Measurements from ENCODE around the gene TECTA. TPM values are rescaled to one million over a fixed set of nuclear protein-coding genes. Genes with fewer than 3 reads are reported as not detected.

TECTA gene
- total and polyA plus RNA-seq, 2 of the 8 experiments (the other 6 are each of a cell fraction or from before 2014, with no cell fraction given), result 0.59 to 1.0 TPM

DNA sequence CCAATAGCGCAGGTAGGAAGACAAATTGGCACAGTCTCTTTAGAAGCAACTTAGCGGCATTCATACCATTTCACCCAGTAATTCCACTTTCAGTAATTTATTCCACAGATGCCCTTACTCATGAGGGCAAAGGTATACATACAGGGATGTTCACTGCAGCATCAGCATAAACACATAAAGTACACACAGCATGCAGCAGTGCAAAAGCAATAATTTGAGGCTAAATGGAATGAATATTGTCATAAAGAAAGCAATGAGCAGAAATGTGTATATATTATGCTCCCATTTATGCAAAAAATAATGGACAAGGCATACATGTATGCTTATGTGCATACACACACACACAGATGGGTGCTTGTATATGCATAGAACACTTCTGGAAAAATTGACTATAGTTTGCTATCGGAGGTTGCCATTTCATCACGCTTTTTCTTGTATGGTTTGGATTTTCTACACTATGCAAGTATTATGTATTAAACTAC is 50.2 kb downstream of the TECTA start:
- no peak overlapping the region for H3K27ac ChIP-seq (ENCODE audit: low read depth, low read length)
- no peak overlapping the region for H4K5ac ChIP-seq (ENCODE audit: insufficient read length, low read depth, low read length)
- no peak overlapping the region for H2BK20ac ChIP-seq (ENCODE audit: low read length)
- no peak overlapping the region for H3K18ac ChIP-seq (ENCODE audit: extremely low read depth, low read length)
- H3K36me3 ChIP-seq (ENCODE audit: control insufficient read depth in 2 of 4, insufficient read depth in 4 of 4, low read length in 3 of 4), result no peaks in the 10 kb centered on the region
- no peak overlapping the region for H2AK5ac ChIP-seq (ENCODE audit: low read depth, low read length)
- H2AFZ ChIP-seq (ENCODE audit: low read length), result no peak overlapping the region
- no peak overlapping the region for H4K91ac ChIP-seq (replicated peaks; ENCODE audit: insufficient read length, low read length)
- H3K27me3 ChIP-seq (replicated peaks in 1 of 4; ENCODE audit: control insufficient read depth in 3 of 4, extremely low read depth in 1 of 4, insufficient read depth in 3 of 4, low read length in 3 of 4), result no peaks in the 10 kb centered on the region
- no peak overlapping the region for H2BK15ac ChIP-seq (ENCODE audit: low read length)
- H3K14ac ChIP-seq (ENCODE audit: insufficient read length), result no peak overlapping the region
- H2BK120ac ChIP-seq (replicated peaks; ENCODE audit: low read depth, low read length), result no peak overlapping the region
- H3K4me3 ChIP-seq (ENCODE audit: extremely low read depth in 1 of 4, insufficient read depth in 2 of 4, low read depth in 3 of 4, low read length in 4 of 4), result no peak overlapping the region
- DNase-seq (ENCODE audit: low read depth in 1 of 2, low spot score in 2 of 2) (no peak), FAIRE-seq (no peak)
- H4K20me1 ChIP-seq (replicated peaks in 1 of 2; ENCODE audit: control insufficient read depth in 1 of 2, insufficient read depth in 2 of 2, low read length in 2 of 2), result no peaks in the 10 kb centered on the region
- ChIA-PET CTCF (ENCODE audit: partially characterized antibody) (interaction anchor here (0.9 to 4.3 kb wide), 5 partner anchors 11 to 46 kb away, joined by 3 to 42 read pairs (median 4); no protein-coding TSS in a partner anchor), POLR2A (ENCODE audit: partially characterized antibody) (no interaction called here)
- no peaks in the 10 kb centered on the region for H3K79me1 ChIP-seq (ENCODE audit: low read depth, low read length)
- WGBS, 2 experiments (ENCODE audit: extremely low coverage in 1 of 2, insufficient coverage in 1 of 2, insufficient read length in 1 of 2, insufficient replicate concordance in 2 of 2, low coverage in 1 of 2, low lambda C conversion rate in 2 of 2, missing lambda C conversion rate in 1 of 2), result 91% methylated on average over 4 of the region's 4 CpGs; no CpG with 5 or more reads in 1 of the 2 experiments
- H3K9ac ChIP-seq (replicated peaks in 1 of 4; ENCODE audit: extremely low read depth in 1 of 4, low read depth in 3 of 4, low read length in 3 of 4), result no peak overlapping the region
- H3K23me2 ChIP-seq (ENCODE audit: low read depth, low read length), result no peaks in the 10 kb centered on the region
- H3K9me3 ChIP-seq (ENCODE audit: insufficient read depth in 2 of 2, low read depth in 1 of 2, low read length in 1 of 2), result no peaks in the 10 kb centered on the region
- H3K4me2 ChIP-seq (ENCODE audit: insufficient read depth in 1 of 2, low read depth in 2 of 2, low read length in 2 of 2), result no peak overlapping the region
- H3K79me2 ChIP-seq (ENCODE audit: control insufficient read depth in 1 of 2, insufficient read depth in 2 of 2, low read length in 2 of 2), result no peaks in the 10 kb centered on the region
- H3K4ac ChIP-seq (replicated peaks; ENCODE audit: insufficient read length, low read depth, low read length), result no peak overlapping the region
- no peaks in the 10 kb centered on the region; a peak in 1 of 7 replicates for H3K4me1 ChIP-seq (replicated peaks in 1 of 4; ENCODE audit: control insufficient read depth in 3 of 4, insufficient read depth in 4 of 4, low read length in 3 of 4)
- H2BK5ac ChIP-seq (ENCODE audit: low read depth, low read length), result no peak overlapping the region
- no peak overlapping the region for H4K8ac ChIP-seq (ENCODE audit: extremely low read depth, insufficient read depth, low read length)
- no peak overlapping the region for H3K23ac ChIP-seq (ENCODE audit: insufficient read length)
- H3K56ac ChIP-seq (replicated peaks; ENCODE audit: insufficient read length, low read depth, low read length), result no peak overlapping the region
- H2BK12ac ChIP-seq (ENCODE audit: low read depth, low read length), result no peak overlapping the region
- no peak for TF ChIP-seq HDAC6 (IDR thresholded peaks at IDR 0.05; ENCODE audit: low read depth, low read length)
- no peak for TF ChIP-seq SUZ12 (IDR thresholded peaks at IDR 0.05; ENCODE audit: low read length)
- TF ChIP-seq, protein P1, sequence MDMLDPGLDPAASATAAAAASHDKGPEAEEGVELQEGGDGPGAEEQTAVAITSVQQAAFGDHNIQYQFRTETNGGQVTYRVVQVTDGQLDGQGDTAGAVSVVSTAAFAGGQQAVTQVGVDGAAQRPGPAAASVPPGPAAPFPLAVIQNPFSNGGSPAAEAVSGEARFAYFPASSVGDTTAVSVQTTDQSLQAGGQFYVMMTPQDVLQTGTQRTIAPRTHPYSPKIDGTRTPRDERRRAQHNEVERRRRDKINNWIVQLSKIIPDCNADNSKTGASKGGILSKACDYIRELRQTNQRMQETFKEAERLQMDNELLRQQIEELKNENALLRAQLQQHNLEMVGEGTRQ (IDR thresholded peaks at IDR 0.05; ENCODE audit: low read length), result no peak
- TF ChIP-seq BACH1 (IDR thresholded peaks at IDR 0.05; ENCODE audit: low read length), result no peak
- no peak for TF ChIP-seq EZH2 (IDR thresholded peaks at IDR 0.05; ENCODE audit: low read depth, low read length, severe bottlenecking)
- TF ChIP-seq BRCA1 (IDR thresholded peaks at IDR 0.05; ENCODE audit: low read depth, low read length), result no peak
- no peak for TF ChIP-seq EGR1 (IDR thresholded peaks at IDR 0.05; ENCODE audit: borderline replicate concordance, low read depth, low read length)
- TF ChIP-seq CEBPB (IDR thresholded peaks at IDR 0.05; ENCODE audit: low read depth, low read length), result no peak
- no peak for TF ChIP-seq GTF2F1 (IDR thresholded peaks at IDR 0.05; ENCODE audit: borderline replicate concordance, low read depth, low read length)
- TF ChIP-seq, protein P2, sequence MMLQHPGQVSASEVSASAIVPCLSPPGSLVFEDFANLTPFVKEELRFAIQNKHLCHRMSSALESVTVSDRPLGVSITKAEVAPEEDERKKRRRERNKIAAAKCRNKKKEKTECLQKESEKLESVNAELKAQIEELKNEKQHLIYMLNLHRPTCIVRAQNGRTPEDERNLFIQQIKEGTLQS (IDR thresholded peaks at IDR 0.05; ENCODE audit: insufficient read depth, low read depth, low read length), result no peak
- no peak for TF ChIP-seq POLR2AphosphoS5 (IDR thresholded peaks at IDR 0.05; ENCODE audit: low read depth, low read length)
- TF ChIP-seq TCF12 (IDR thresholded peaks at IDR 0.05; ENCODE audit: low read depth, low read length), result no peak
- TF ChIP-seq SP4 (IDR thresholded peaks at IDR 0.05; ENCODE audit: low read length), result no peak

Data from H1 (cell line).